ENCODE data around the gene NFYC. TPM values are rescaled to one million over a fixed set of nuclear protein-coding genes. Genes with fewer than 3 reads are reported as not detected.

The NFYC gene
- total and polyA plus RNA-seq, 2 of the 8 experiments (the other 6 are each of a cell fraction or from before 2014, with no cell fraction given): 54.1 to 124 TPM

DNA sequence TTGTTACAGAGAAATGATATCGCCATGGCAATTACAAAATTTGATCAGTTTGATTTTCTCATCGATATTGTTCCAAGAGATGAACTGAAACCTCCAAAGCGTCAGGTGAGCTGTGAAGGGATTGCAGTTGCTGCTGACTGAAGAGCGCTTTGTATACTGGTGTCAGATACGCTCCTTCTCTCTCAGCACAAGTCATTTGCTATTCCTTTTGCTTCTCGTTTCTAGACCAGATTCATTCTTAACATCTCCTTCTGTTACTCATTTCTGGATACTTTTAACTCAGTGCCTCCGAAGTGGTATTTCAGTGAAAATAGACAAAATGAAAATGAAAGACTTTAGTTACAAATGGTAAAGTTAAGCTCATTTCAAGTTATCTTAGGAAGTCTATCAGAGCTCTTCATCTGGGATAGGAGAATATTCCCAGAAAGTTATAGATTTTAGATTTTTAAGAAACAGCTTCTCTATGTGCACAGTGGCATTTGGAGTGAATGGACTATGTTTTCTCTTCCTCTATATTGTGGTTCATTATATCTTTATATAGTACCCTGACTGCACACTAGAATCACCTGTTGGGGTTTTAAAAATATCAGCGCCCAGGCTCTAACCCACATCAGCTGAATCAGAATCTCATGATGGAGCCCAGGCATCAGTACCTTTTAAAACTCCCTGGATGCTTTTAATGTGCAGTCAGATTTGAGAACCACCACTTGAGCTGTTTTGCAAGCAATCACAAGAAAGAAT lies 61.8 kb downstream of the NFYC start:
- no peak overlapping the region for H2BK15ac ChIP-seq (ENCODE audit: low read length)
- no peak overlapping the region for H3K9ac ChIP-seq (replicated peaks in 1 of 4; ENCODE audit: extremely low read depth in 1 of 4, low read depth in 3 of 4, low read length in 3 of 4)
- no peaks in the 10 kb centered on the region for H3K23me2 ChIP-seq (ENCODE audit: low read depth, low read length)
- H4K8ac ChIP-seq (ENCODE audit: extremely low read depth, insufficient read depth, low read length): no peak overlapping the region
- no peak overlapping the region for H4K91ac ChIP-seq (replicated peaks; ENCODE audit: insufficient read length, low read length)
- H4K20me1 ChIP-seq (replicated peaks in 1 of 2; ENCODE audit: control insufficient read depth in 1 of 2, insufficient read depth in 2 of 2, low read length in 2 of 2): peaks cover 4 to 5% of the 10 kb centered on the region in 2 experiments
- no peak overlapping the region for H2BK20ac ChIP-seq (ENCODE audit: low read length)
- FAIRE-seq (no peak), DNase-seq (ENCODE audit: low read depth in 1 of 2, low spot score in 2 of 2) (no peak)
- H3K4ac ChIP-seq (replicated peaks; ENCODE audit: insufficient read length, low read depth, low read length): no peak overlapping the region
- WGBS, 2 experiments (ENCODE audit: extremely low coverage in 1 of 2, insufficient coverage in 1 of 2, insufficient read length in 1 of 2, insufficient replicate concordance in 2 of 2, low coverage in 1 of 2, low lambda C conversion rate in 2 of 2, missing lambda C conversion rate in 1 of 2): 91% methylated on average over 8 of the region's 8 CpGs; no CpG with 5 or more reads in 1 of the 2 experiments
- POLR2A ChIA-PET (ENCODE audit: partially characterized antibody): interaction anchor here (1.0 to 2.1 kb wide), 3 partner anchors 12 to 62 kb away, joined by 3 to 7 read pairs (median 4); partner anchors contain the start of gene NFYC
- H3K36me3 ChIP-seq (ENCODE audit: control insufficient read depth in 2 of 4, insufficient read depth in 4 of 4, low read length in 3 of 4): peaks cover 10 to 81% (median 58%) of the 10 kb centered on the region in 4 experiments; a peak in 7 of 8 replicates
- H2BK12ac ChIP-seq (ENCODE audit: low read depth, low read length): no peak overlapping the region
- no peak overlapping the region for H3K4me3 ChIP-seq (ENCODE audit: extremely low read depth in 1 of 4, insufficient read depth in 2 of 4, low read depth in 3 of 4, low read length in 4 of 4)
- H3K27ac ChIP-seq (ENCODE audit: low read depth, low read length): no peak overlapping the region
- H2BK120ac ChIP-seq (replicated peaks; ENCODE audit: low read depth, low read length): no peak overlapping the region
- H3K56ac ChIP-seq (replicated peaks; ENCODE audit: insufficient read length, low read depth, low read length): no peak overlapping the region
- H3K27me3 ChIP-seq (replicated peaks in 1 of 4; ENCODE audit: control insufficient read depth in 3 of 4, extremely low read depth in 1 of 4, insufficient read depth in 3 of 4, low read length in 3 of 4): no peaks in the 10 kb centered on the region
- CTCF ChIA-PET (ENCODE audit: partially characterized antibody): interaction anchor here (0.7 to 15.0 kb wide), 8 partner anchors 8 to 141 kb away, joined by 3 to 140 read pairs (median 4); no protein-coding TSS in a partner anchor
- H3K9me3 ChIP-seq (ENCODE audit: insufficient read depth in 2 of 2, low read depth in 1 of 2, low read length in 1 of 2): no peaks in the 10 kb centered on the region
- no peaks in the 10 kb centered on the region for H3K4me1 ChIP-seq (replicated peaks in 1 of 4; ENCODE audit: control insufficient read depth in 3 of 4, insufficient read depth in 4 of 4, low read length in 3 of 4)
- no peak overlapping the region for H3K18ac ChIP-seq (ENCODE audit: extremely low read depth, low read length)
- H4K5ac ChIP-seq (ENCODE audit: insufficient read length, low read depth, low read length): no peak overlapping the region
- no peak overlapping the region for H3K23ac ChIP-seq (ENCODE audit: insufficient read length)
- no peak overlapping the region for H3K14ac ChIP-seq (ENCODE audit: insufficient read length)
- H2AK5ac ChIP-seq (ENCODE audit: low read depth, low read length): no peak overlapping the region
- peaks cover 7% of the 10 kb centered on the region; the same call in 1 of the 2 replicates for H3K79me1 ChIP-seq (ENCODE audit: low read depth, low read length)
- no peaks in the 10 kb centered on the region for H3K79me2 ChIP-seq (ENCODE audit: control insufficient read depth in 1 of 2, insufficient read depth in 2 of 2, low read length in 2 of 2)
- no peak overlapping the region for H2BK5ac ChIP-seq (ENCODE audit: low read depth, low read length)
- H2AFZ ChIP-seq (ENCODE audit: low read length): no peak overlapping the region
- no peak overlapping the region for H3K4me2 ChIP-seq (ENCODE audit: insufficient read depth in 1 of 2, low read depth in 2 of 2, low read length in 2 of 2)
- TF ChIP-seq EP300 (IDR thresholded peaks at IDR 0.05; ENCODE audit: borderline replicate concordance in 1 of 2, low read depth in 2 of 2, low read length in 2 of 2) (no peak), SUZ12 (IDR thresholded peaks at IDR 0.05; ENCODE audit: low read length) (no peak), SIX5 (IDR thresholded peaks at IDR 0.05; ENCODE audit: low read depth, low read length) (no peak), GTF2F1 (IDR thresholded peaks at IDR 0.05; ENCODE audit: borderline replicate concordance, low read depth, low read length) (no peak), ATF3 (IDR thresholded peaks at IDR 0.05; ENCODE audit: insufficient read depth, low read depth, low read length) (no peak), HDAC2 (IDR thresholded peaks at IDR 0.05; ENCODE audit: borderline replicate concordance in 1 of 2, low read depth in 2 of 2, low read length in 2 of 2) (no peak), CBX5 (IDR thresholded peaks at IDR 0.05; ENCODE audit: low read depth, low read length) (no peak), CBX8 (IDR thresholded peaks at IDR 0.05; ENCODE audit: borderline replicate concordance, low read depth, low read length) (no peak), SRF (IDR thresholded peaks at IDR 0.05; ENCODE audit: low read depth, low read length) (no peak), TAF7 (optimal IDR thresholded peaks at IDR 0.05; ENCODE audit: borderline replicate concordance, low read depth, low read length) (no peak), TCF12 (IDR thresholded peaks at IDR 0.05; ENCODE audit: low read depth, low read length) (no peak)
